ENCODE results near the gene GPT2.

GPT2 gene

GRCh38 chr16:46973207-46973995 lies 89.2 kb downstream of the GPT2 start, which contains the start of gene DNAJA2:
TSS of gene DNAJA2 (minus strand) at chr16:46973674. CDS start at chr16:46973572, 102 bp downstream.
- peak; percentile 92 for DNase-seq

- DNase-seq: no peak
These were observed 89.8 kb downstream of the GPT2 start for GRCh38 chr16:46973996-46974324.

GRCh38 chr16:46974352-46974751 lies 90.2 kb downstream of the GPT2 start:
- DNase-seq: peak; percentile 51

- no peak for DNase-seq
These were observed 91.0 kb downstream of the GPT2 start for GRCh38 chr16:46975165-46975564.

GRCh38 chr16:46975908-46976470 lies 91.8 kb downstream of the GPT2 start:
- no peak for DNase-seq

- peak; percentile 11 for DNase-seq
These were observed 92.4 kb downstream of the GPT2 start for GRCh38 chr16:46976550-46976949.

Data from CD4-positive, alpha-beta T cell treated with Interleukin-12 subunit alpha and Interleukin-12 subunit beta, for 1 hour (primary cell).